ENCODE results near the gene SLC35E4.
"Not testable (repeated sequence)": the region's sequence is repeated elsewhere in the genome, so short reads cannot be mapped to it uniquely, and the experiment has no call there.

Gene SLC35E4

GRCh38 chr22:30675436-30675835 lies 39.9 kb downstream of the SLC35E4 start:
- Histone ChIP-seq H3K27ac (ENCODE audit: low read depth, low read length, poor library complexity, severe bottlenecking) (no peak overlapping the region), H3K4me1 (ENCODE audit: insufficient read depth, low read length, severe bottlenecking) (no peaks in the 10 kb centered on the region), H3K9me2 (ENCODE audit: low read depth, low read length) (no peaks in the 10 kb centered on the region), H2AFZ (ENCODE audit: low read length) (no peak overlapping the region), H4K20me1 (ENCODE audit: insufficient read depth, low read length) (no peaks in the 10 kb centered on the region), H3K9me3 (ENCODE audit: low read length) (no peaks in the 10 kb centered on the region), H3K4me2 (ENCODE audit: low read length) (no peak overlapping the region), H3K36me3 (ENCODE audit: insufficient read depth, low read length) (no peaks in the 10 kb centered on the region), H3K9ac (ENCODE audit: low read length) (no peak overlapping the region), H3K79me2 (ENCODE audit: insufficient read depth, low read length) (no peaks in the 10 kb centered on the region), H3K27me3 (ENCODE audit: insufficient read depth, low read length) (0 out of 2 replicates have a peak, but pooled peaks cover 3% of the 10 kb centered on the region), H3F3A (ENCODE audit: insufficient read depth, low read length) (no peaks in the 10 kb centered on the region), H3K4me3 (ENCODE audit: low read depth, low read length, poor library complexity, severe bottlenecking) (no peak overlapping the region)
- TF ChIP-seq CTCF (IDR thresholded peaks at IDR 0.05; ENCODE audit: low read length), result no peak
- TF ChIP-seq EZH2 (IDR thresholded peaks at IDR 0.05; ENCODE audit: borderline replicate concordance, low read length), result no peak

- H3K4me3 ChIP-seq (ENCODE audit: low read depth, low read length, poor library complexity, severe bottlenecking); H3K27me3 ChIP-seq (ENCODE audit: insufficient read depth, low read length); H3F3A ChIP-seq (ENCODE audit: insufficient read depth, low read length); H2AFZ ChIP-seq (ENCODE audit: low read length); H3K36me3 ChIP-seq (ENCODE audit: insufficient read depth, low read length); H3K9me3 ChIP-seq (ENCODE audit: low read length); H3K27ac ChIP-seq (ENCODE audit: low read depth, low read length, poor library complexity, severe bottlenecking); H4K20me1 ChIP-seq (ENCODE audit: insufficient read depth, low read length); H3K79me2 ChIP-seq (ENCODE audit: insufficient read depth, low read length); H3K9me2 ChIP-seq (ENCODE audit: low read depth, low read length); H3K9ac ChIP-seq (ENCODE audit: low read length); H3K4me2 ChIP-seq (ENCODE audit: low read length); H3K4me1 ChIP-seq (ENCODE audit: insufficient read depth, low read length, severe bottlenecking): not testable (repeated sequence)
Observed at GRCh38 chr22:30676565-30676964, 41.0 kb downstream of the SLC35E4 start.

- not testable (repeated sequence) for H2AFZ ChIP-seq (ENCODE audit: low read length)
Observed at GRCh38 chr22:30679895-30680690, 44.5 kb downstream of the SLC35E4 start.

DNA sequence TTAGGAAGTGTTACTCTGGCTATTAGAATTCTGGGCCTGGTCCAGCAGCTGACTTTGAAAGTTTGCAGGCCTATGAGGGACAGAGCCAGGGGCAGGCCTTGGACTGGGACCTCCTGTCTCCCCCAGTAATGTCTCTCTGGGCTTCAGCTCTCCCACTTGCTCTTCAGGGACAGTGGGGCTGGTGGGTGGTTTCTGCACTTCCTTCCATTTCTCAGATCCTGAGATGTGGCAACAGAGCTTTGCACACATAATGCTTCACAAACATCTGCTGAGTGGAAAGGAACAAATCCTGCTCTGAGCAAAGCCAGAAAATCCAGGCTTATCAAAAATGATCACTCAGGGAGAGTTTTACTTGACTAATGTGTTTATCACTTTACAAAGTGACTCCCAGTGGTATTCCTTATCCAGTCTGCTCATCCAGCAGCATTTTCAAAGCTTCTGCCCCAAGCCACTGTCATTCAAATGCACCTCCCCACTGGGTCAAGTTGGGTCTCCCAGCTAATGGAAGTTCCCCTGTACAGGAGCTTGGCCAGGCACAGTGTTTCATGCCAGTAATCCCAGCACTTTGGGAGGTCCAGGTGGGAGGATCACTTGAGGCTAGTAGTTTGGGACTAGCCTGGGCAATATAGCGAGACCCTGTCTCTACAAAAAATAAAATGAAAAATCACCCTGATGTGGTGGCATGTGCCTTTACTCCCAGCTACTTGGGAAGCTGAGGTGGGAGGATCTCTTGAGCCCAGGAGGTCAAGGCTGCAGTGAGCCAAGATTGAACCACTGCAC lies 45.6 kb downstream of the SLC35E4 start:
- no peaks in the 10 kb centered on the region for H3K36me3 ChIP-seq (ENCODE audit: insufficient read depth, low read length)
- H3K4me1 ChIP-seq (ENCODE audit: insufficient read depth, low read length, severe bottlenecking), result no peaks in the 10 kb centered on the region
- H3K4me3 ChIP-seq (ENCODE audit: low read depth, low read length, poor library complexity, severe bottlenecking), result no peak overlapping the region
- TF ChIP-seq EZH2 (IDR thresholded peaks at IDR 0.05; ENCODE audit: borderline replicate concordance, low read length) (no peak), CTCF (IDR thresholded peaks at IDR 0.05; ENCODE audit: low read length) (no peak)
- H2AFZ ChIP-seq (ENCODE audit: low read length), result no peak overlapping the region
- H3K9me3 ChIP-seq (ENCODE audit: low read length), result no peaks in the 10 kb centered on the region
- no peaks in the 10 kb centered on the region for H4K20me1 ChIP-seq (ENCODE audit: insufficient read depth, low read length)
- no peaks in the 10 kb centered on the region for H3F3A ChIP-seq (ENCODE audit: insufficient read depth, low read length)
- H3K79me2 ChIP-seq (ENCODE audit: insufficient read depth, low read length), result no peaks in the 10 kb centered on the region
- no peak overlapping the region for H3K4me2 ChIP-seq (ENCODE audit: low read length)
- no peaks in the 10 kb centered on the region for H3K9me2 ChIP-seq (ENCODE audit: low read depth, low read length)
- H3K27me3 ChIP-seq (ENCODE audit: insufficient read depth, low read length), result no peaks in the 10 kb centered on the region
- H3K9ac ChIP-seq (ENCODE audit: low read length), result no peak overlapping the region
- H3K27ac ChIP-seq (ENCODE audit: low read depth, low read length, poor library complexity, severe bottlenecking), result no peak overlapping the region

More at GRCh38 chr22:30679895-30680690, 44.5 kb downstream of the SLC35E4 start:
- not testable (repeated sequence) for H3F3A ChIP-seq (ENCODE audit: insufficient read depth, low read length); H3K79me2 ChIP-seq (ENCODE audit: insufficient read depth, low read length); H3K36me3 ChIP-seq (ENCODE audit: insufficient read depth, low read length); H3K27me3 ChIP-seq (ENCODE audit: insufficient read depth, low read length); H3K9me3 ChIP-seq (ENCODE audit: low read length); H3K9ac ChIP-seq (ENCODE audit: low read length); H3K9me2 ChIP-seq (ENCODE audit: low read depth, low read length); H4K20me1 ChIP-seq (ENCODE audit: insufficient read depth, low read length); H3K4me1 ChIP-seq (ENCODE audit: insufficient read depth, low read length, severe bottlenecking); H3K4me3 ChIP-seq (ENCODE audit: low read depth, low read length, poor library complexity, severe bottlenecking); H3K27ac ChIP-seq (ENCODE audit: low read depth, low read length, poor library complexity, severe bottlenecking); H3K4me2 ChIP-seq (ENCODE audit: low read length)
